Measurements from ENCODE around the gene MAP7D1. TPM values are rescaled to one million over a fixed set of nuclear protein-coding genes. Genes with fewer than 3 reads are reported as not detected.

Gene MAP7D1
- total and polyA plus RNA-seq, 2 experiments from 2014 or later: 35.8 to 224 TPM

- in situ Hi-C loops (cut with MboI): no loop called here
- peaks cover 70% of the 10 kb centered on the region for H3F3A ChIP-seq (ENCODE audit: insufficient read depth)
- peak overlapping the region; percentile 44 for H3K4me2 ChIP-seq (ENCODE audit: unreplicated experiment)
- peak overlapping the region; percentile 86 for H3K27ac ChIP-seq
- peak overlapping the region; percentile 53 for H3K9ac ChIP-seq
- 0% methylated on average over 1 of the region's 1 CpG for WGBS, 2 experiments (ENCODE audit: low coverage in 1 of 2, low lambda C conversion rate in 2 of 2, missing lambda C conversion rate in 2 of 2)
- H3K79me2 ChIP-seq (ENCODE audit: insufficient read depth): peaks cover 47% of the 10 kb centered on the region
- H3K4me3 ChIP-seq: 0 out of 2 replicates have a peak overlapping the region, but pooled peaks have one; percentile 31
- H2AFZ ChIP-seq: no peak overlapping the region
- H3K36me3 ChIP-seq (ENCODE audit: low read depth): peaks cover 16% of the 10 kb centered on the region
- H4K20me1 ChIP-seq (ENCODE audit: insufficient read depth): no peaks in the 10 kb centered on the region
- TF ChIP-seq EZH2phosphoT487 (IDR thresholded peaks at IDR 0.05; ENCODE audit: insufficient read depth, low read depth) (no peak), EZH2 (IDR thresholded peaks at IDR 0.05; ENCODE audit: insufficient read depth, poor library complexity, severe bottlenecking) (no peak)
- DNase-seq: peak; percentile 95
- H3K9me3 ChIP-seq (ENCODE audit: low read depth): no peaks in the 10 kb centered on the region
- H3K4me1 ChIP-seq (ENCODE audit: insufficient read depth): peaks cover 64% of the 10 kb centered on the region
- no peaks in the 10 kb centered on the region for H3K27me3 ChIP-seq (replicated peaks; ENCODE audit: insufficient read depth)
- H3K9me2 ChIP-seq (ENCODE audit: insufficient read depth): no peaks in the 10 kb centered on the region
Measured at GRCh38 chr1:36136535-36136934, 19.4 kb upstream of the MAP7D1 start.

GRCh38 chr1:36137226-36137625, 18.7 kb upstream of the MAP7D1 start:
- H3K9me2 ChIP-seq (ENCODE audit: insufficient read depth): no peaks in the 10 kb centered on the region
- peaks cover 16% of the 10 kb centered on the region for H3K36me3 ChIP-seq (ENCODE audit: low read depth)
- no peak overlapping the region for H2AFZ ChIP-seq
- TF ChIP-seq EZH2 (IDR thresholded peaks at IDR 0.05; ENCODE audit: insufficient read depth, poor library complexity, severe bottlenecking) (no peak), EZH2phosphoT487 (IDR thresholded peaks at IDR 0.05; ENCODE audit: insufficient read depth, low read depth) (no peak)
- DNase-seq: no peak
- peaks cover 54% of the 10 kb centered on the region for H3K79me2 ChIP-seq (ENCODE audit: insufficient read depth)
- peak overlapping the region; percentile 44 for H3K4me2 ChIP-seq (ENCODE audit: unreplicated experiment)
- H3K9me3 ChIP-seq (ENCODE audit: low read depth): no peaks in the 10 kb centered on the region
- H3K9ac ChIP-seq: peak overlapping the region; percentile 50
- no peaks in the 10 kb centered on the region for H3K27me3 ChIP-seq (replicated peaks; ENCODE audit: insufficient read depth)
- H3K4me1 ChIP-seq (ENCODE audit: insufficient read depth): peaks cover 66% of the 10 kb centered on the region
- no peak overlapping the region for H3K4me3 ChIP-seq
- H3F3A ChIP-seq (ENCODE audit: insufficient read depth): peaks cover 75% of the 10 kb centered on the region
- no peaks in the 10 kb centered on the region for H4K20me1 ChIP-seq (ENCODE audit: insufficient read depth)
- in situ Hi-C loops (cut with MboI): no loop called here
- WGBS, 2 experiments (ENCODE audit: low coverage in 1 of 2, low lambda C conversion rate in 2 of 2, missing lambda C conversion rate in 2 of 2): 76 to 78% methylated on average over 5 of the region's 5 CpGs
- H3K27ac ChIP-seq: peak overlapping the region; percentile 86

- no peak overlapping the region for H3K4me3 ChIP-seq
- no peaks in the 10 kb centered on the region for H3K9me2 ChIP-seq (ENCODE audit: insufficient read depth)
- no peaks in the 10 kb centered on the region for H3K27me3 ChIP-seq (replicated peaks; ENCODE audit: insufficient read depth)
- TF ChIP-seq EZH2 (IDR thresholded peaks at IDR 0.05; ENCODE audit: insufficient read depth, poor library complexity, severe bottlenecking) (no peak), EZH2phosphoT487 (IDR thresholded peaks at IDR 0.05; ENCODE audit: insufficient read depth, low read depth) (no peak)
- no peak overlapping the region for H3K4me2 ChIP-seq (ENCODE audit: unreplicated experiment)
- H2AFZ ChIP-seq: no peak overlapping the region
- no peak overlapping the region for H3K27ac ChIP-seq
- H3K79me2 ChIP-seq (ENCODE audit: insufficient read depth): peaks cover 60% of the 10 kb centered on the region
- H3K9me3 ChIP-seq (ENCODE audit: low read depth): no peaks in the 10 kb centered on the region
- H4K20me1 ChIP-seq (ENCODE audit: insufficient read depth): no peaks in the 10 kb centered on the region
- H3K9ac ChIP-seq: no peak overlapping the region
- peaks cover 78% of the 10 kb centered on the region for H3F3A ChIP-seq (ENCODE audit: insufficient read depth)
- peaks cover 69% of the 10 kb centered on the region for H3K4me1 ChIP-seq (ENCODE audit: insufficient read depth)
- peaks cover 16% of the 10 kb centered on the region for H3K36me3 ChIP-seq (ENCODE audit: low read depth)
- in situ Hi-C loops (cut with MboI): no loop called here
- WGBS, 2 experiments (ENCODE audit: low coverage in 1 of 2, low lambda C conversion rate in 2 of 2, missing lambda C conversion rate in 2 of 2): 88 to 95% methylated on average over 3 of the region's 3 CpGs
- no peak for DNase-seq
Measured at GRCh38 chr1:36137776-36138175, 18.2 kb upstream of the MAP7D1 start.

GRCh38 chr1:36139521-36139920, 16.4 kb upstream of the MAP7D1 start:
- WGBS, 2 experiments (ENCODE audit: low coverage in 1 of 2, low lambda C conversion rate in 2 of 2, missing lambda C conversion rate in 2 of 2): 78 to 83% methylated on average over 5 of the region's 5 CpGs
- H3K79me2 ChIP-seq (ENCODE audit: insufficient read depth): peaks cover 77% of the 10 kb centered on the region
- peaks cover 16% of the 10 kb centered on the region for H3K36me3 ChIP-seq (ENCODE audit: low read depth)
- peak overlapping the region; percentile 74 for H3K27ac ChIP-seq
- no peak overlapping the region for H2AFZ ChIP-seq
- no peak overlapping the region for H3K4me2 ChIP-seq (ENCODE audit: unreplicated experiment)
- peaks cover 74% of the 10 kb centered on the region for H3F3A ChIP-seq (ENCODE audit: insufficient read depth)
- no peak for TF ChIP-seq EZH2phosphoT487 (IDR thresholded peaks at IDR 0.05; ENCODE audit: insufficient read depth, low read depth)
- TF ChIP-seq EZH2 (IDR thresholded peaks at IDR 0.05; ENCODE audit: insufficient read depth, poor library complexity, severe bottlenecking): no peak
- H3K9me3 ChIP-seq (ENCODE audit: low read depth): no peaks in the 10 kb centered on the region
- no peak overlapping the region for H3K9ac ChIP-seq
- H3K4me1 ChIP-seq (ENCODE audit: insufficient read depth): peaks cover 54% of the 10 kb centered on the region
- in situ Hi-C loops (cut with MboI): no loop called here
- H3K4me3 ChIP-seq: no peak overlapping the region
- H3K9me2 ChIP-seq (ENCODE audit: insufficient read depth): no peaks in the 10 kb centered on the region
- H3K27me3 ChIP-seq (replicated peaks; ENCODE audit: insufficient read depth): no peaks in the 10 kb centered on the region
- DNase-seq: no peak
- no peaks in the 10 kb centered on the region for H4K20me1 ChIP-seq (ENCODE audit: insufficient read depth)

- H3K27me3 ChIP-seq (replicated peaks; ENCODE audit: insufficient read depth): no peaks in the 10 kb centered on the region
- peaks cover 100% of the 10 kb centered on the region for H3K79me2 ChIP-seq (ENCODE audit: insufficient read depth)
- H3K4me2 ChIP-seq (ENCODE audit: unreplicated experiment): no peak overlapping the region
- 16 to 24% methylated on average over 1 of the region's 1 CpG for WGBS, 2 experiments (ENCODE audit: low coverage in 1 of 2, low lambda C conversion rate in 2 of 2, missing lambda C conversion rate in 2 of 2)
- H4K20me1 ChIP-seq (ENCODE audit: insufficient read depth): no peaks in the 10 kb centered on the region
- in situ Hi-C loops (cut with MboI): no loop called here
- no peak overlapping the region for H3K9ac ChIP-seq
- H3F3A ChIP-seq (ENCODE audit: insufficient read depth): peaks cover 49% of the 10 kb centered on the region
- 0 out of 2 replicates have a peak overlapping the region, but pooled peaks have one; percentile 2 for H3K27ac ChIP-seq
- no peak overlapping the region for H2AFZ ChIP-seq
- no peaks in the 10 kb centered on the region for H3K9me2 ChIP-seq (ENCODE audit: insufficient read depth)
- peaks cover 16% of the 10 kb centered on the region for H3K36me3 ChIP-seq (ENCODE audit: low read depth)
- TF ChIP-seq EZH2phosphoT487 (IDR thresholded peaks at IDR 0.05; ENCODE audit: insufficient read depth, low read depth): no peak
- no peak for TF ChIP-seq EZH2 (IDR thresholded peaks at IDR 0.05; ENCODE audit: insufficient read depth, poor library complexity, severe bottlenecking)
- peak; percentile 35 for DNase-seq
- H3K9me3 ChIP-seq (ENCODE audit: low read depth): no peaks in the 10 kb centered on the region
- H3K4me1 ChIP-seq (ENCODE audit: insufficient read depth): peaks cover 29% of the 10 kb centered on the region
- H3K4me3 ChIP-seq: no peak overlapping the region
Measured at GRCh38 chr1:36142121-36142520, 13.8 kb upstream of the MAP7D1 start.

All from GM23248 (cell line).